Hepatic stellate cell (primary cell): ENCODE data around the gene SLC26A5.
A peak's percentile ranks its signal among the peaks of the same experiment; 100 is the strongest.
"Not testable (repeated sequence)": the region's sequence is repeated elsewhere in the genome, so short reads cannot be mapped to it uniquely, and the experiment has no call there.

Experiments
- DNase-seq: peaks from one replicate; pipeline ENCODE4 v3.0.0; 2011; ENCODE audit warnings: low spot score

Gene SLC26A5, protein sequence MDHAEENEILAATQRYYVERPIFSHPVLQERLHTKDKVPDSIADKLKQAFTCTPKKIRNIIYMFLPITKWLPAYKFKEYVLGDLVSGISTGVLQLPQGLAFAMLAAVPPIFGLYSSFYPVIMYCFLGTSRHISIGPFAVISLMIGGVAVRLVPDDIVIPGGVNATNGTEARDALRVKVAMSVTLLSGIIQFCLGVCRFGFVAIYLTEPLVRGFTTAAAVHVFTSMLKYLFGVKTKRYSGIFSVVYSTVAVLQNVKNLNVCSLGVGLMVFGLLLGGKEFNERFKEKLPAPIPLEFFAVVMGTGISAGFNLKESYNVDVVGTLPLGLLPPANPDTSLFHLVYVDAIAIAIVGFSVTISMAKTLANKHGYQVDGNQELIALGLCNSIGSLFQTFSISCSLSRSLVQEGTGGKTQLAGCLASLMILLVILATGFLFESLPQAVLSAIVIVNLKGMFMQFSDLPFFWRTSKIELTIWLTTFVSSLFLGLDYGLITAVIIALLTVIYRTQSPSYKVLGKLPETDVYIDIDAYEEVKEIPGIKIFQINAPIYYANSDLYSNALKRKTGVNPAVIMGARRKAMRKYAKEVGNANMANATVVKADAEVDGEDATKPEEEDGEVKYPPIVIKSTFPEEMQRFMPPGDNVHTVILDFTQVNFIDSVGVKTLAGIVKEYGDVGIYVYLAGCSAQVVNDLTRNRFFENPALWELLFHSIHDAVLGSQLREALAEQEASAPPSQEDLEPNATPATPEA

DNA sequence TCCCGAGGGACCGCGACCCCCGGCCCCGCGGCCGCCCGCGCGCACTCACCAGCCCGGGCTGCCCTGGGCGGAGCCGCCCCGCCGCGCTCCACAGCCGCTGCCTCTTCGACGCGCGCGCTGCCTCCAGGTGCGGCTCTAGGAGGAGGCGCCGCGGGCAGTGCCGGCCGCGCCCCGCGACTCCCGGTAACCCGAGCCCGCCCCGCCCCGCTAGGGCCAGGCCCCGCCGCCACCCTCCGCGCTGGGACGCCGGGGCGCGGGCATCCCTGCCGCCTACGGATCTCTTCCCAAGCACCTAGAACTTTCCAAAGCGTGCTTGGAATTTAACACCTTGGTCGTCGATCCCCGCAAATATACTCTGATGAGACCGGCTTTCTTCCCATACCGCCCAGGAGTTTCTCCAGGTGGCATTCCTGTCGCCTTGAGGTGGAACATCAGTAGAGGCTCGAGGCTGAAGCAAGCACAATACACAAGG lies at the start of gene SLC26A5:
TSS of gene SLC26A5 (minus strand) at position 159 of the 472 bp plus-strand sequence. CDS start 24,693 bp downstream, outside the sequence.
- no peak for DNase-seq

DNA sequence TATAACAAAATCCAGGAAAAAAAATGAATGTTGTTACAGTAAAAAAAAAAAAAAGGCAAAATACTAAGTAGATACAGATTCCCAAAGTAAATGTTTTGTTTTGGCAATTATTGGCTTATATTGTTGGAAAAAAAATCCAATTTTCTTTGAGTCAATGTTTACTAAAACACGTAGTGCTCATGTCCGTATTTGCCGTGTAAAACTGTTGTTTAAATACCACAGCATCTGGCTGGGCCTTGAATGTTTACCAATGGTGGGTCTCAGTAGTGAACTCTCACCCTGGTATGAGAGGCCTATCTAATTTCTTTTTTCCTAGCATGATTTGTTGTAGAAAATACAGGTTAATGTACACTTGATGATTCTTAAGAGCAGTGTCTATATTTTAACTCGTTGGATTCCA lies 41.4 kb upstream of the SLC26A5 start:
- no peak for DNase-seq

DNA sequence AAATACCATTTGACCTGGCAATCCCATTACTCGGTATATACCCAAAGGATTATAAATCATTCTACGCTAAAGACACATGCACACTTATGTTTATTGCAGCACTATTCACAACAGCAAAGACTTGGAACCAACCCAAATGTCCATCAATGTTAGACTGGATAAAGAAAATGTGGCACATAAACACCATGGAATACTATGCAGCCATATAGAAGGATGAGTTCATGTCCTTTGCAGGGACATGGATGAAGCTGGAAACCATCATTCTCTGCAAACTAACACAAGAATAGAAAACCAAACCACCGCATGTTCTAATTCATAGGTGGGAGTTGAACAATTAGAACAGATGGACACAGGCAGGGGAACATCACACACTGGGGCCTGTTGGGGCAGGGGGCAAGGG lies 40.9 kb upstream of the SLC26A5 start:
- DNase-seq, result not testable (repeated sequence)

DNA sequence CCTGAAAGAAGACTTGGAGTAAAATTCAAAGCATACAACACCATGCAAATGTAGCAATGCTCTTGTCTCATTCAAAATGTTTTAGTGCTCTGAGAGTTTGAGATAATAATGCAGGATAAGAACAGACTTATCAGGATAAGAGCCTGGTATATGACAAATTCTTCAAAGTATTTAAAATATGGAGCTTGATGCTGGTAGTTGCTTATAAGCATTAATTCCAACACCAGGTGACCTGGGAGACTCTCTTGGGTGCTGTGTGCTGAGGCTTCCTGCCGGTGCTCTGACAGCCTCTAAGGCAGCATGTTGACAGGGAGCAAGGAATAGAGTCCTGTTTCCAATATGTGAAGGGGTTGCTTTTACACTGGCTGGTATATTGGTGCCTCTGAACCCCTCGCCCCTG lies 34.8 kb upstream of the SLC26A5 start:
- no peak for DNase-seq

DNA sequence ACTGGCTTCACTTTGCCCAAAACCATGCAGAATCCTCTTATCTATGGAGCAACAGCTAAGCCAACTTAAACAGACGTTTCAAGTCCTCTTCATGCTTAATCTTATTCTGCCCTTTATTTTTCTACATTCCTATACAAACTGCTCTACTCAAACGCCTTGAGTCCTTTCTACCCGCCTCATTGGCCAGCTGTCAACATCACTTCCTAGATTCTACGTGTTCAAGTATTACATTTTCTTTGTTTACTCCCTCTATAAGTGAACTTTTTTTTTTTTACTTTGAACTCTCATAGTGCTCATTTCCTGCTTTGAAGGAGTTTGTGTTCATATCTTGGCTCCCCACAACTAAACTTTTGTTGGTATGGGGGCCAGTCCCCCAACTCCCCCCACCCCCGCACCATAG lies 28.9 kb upstream of the SLC26A5 start:
- no peak for DNase-seq

DNA sequence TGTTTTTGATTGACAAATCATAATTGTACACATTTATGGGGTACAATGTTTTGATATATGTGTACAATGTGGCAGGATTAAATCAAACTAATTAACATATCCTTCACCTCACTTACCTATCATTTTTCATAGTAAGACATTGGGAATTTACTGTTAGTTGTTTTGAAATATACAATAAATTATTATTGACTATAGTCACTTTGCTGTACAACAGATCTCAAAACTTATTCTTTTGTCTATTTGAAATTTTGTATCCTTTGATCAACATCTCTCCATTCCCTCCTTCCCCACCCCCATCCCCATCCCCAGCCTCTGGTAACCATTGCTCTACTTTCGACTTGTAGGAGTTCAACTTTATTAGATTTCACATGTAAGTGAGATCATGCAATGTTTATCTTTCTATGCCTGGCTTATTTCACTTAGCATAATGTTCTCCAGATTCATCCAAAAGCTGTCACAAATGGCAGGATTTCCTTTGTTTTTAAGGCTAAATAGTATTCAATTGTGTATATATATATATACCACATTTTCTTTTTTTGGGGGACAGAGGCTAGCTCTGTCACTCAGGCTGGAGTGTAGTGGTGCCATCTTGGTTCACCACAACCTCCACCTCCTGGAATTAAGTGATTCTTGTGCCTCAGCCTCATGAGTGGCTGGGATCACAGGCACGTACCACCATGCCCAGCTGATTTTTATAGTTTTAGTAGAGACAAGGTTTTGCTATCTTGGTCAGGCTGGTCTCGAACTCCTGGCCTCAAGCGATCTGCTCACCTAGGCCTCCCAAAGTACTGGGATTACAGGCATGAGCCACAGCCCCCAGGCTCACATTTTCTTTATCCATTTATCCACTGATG lies 23.3 kb upstream of the SLC26A5 start:
- DNase-seq, result no peak

DNA sequence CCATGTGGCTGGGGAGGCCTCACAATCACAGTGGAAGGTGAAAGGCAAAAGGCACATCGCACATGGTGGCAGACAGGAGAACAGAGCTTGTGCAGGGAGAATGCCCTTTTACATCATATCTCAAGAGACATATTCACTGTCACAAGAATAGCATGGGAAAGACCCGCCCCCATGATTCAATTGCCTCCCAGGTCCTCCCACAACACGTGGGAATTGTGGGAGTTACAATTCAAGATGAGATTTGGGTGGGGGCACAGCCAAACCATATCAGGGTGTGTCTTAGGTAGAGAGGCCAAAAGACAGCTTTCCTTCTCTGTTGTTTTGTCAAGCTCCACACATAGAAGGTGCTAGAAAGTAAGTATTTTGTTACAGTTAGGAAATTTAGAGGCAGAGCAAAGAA lies 20.8 kb upstream of the SLC26A5 start:
- no peak for DNase-seq

DNA sequence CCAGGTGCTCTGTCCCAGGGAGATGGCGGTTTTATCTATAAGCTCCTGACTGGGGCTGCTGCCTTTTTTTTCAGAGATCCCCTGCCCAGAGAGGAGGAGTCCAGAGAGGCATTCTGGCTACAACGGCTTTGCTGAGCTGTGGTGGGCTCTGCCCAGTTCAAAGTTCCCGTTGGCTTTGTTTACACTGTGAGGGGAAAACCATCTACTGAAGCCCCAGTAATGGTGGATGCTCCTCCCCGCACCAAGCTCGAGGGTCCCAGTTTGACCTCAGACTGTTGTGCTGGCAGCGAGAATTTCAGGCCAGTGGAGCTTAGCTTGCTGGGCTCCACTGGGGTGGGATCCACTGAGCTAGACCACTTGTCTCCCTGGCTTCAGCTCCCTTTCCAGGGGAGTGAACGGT lies 16.4 kb upstream of the SLC26A5 start:
- no peak for DNase-seq

DNA sequence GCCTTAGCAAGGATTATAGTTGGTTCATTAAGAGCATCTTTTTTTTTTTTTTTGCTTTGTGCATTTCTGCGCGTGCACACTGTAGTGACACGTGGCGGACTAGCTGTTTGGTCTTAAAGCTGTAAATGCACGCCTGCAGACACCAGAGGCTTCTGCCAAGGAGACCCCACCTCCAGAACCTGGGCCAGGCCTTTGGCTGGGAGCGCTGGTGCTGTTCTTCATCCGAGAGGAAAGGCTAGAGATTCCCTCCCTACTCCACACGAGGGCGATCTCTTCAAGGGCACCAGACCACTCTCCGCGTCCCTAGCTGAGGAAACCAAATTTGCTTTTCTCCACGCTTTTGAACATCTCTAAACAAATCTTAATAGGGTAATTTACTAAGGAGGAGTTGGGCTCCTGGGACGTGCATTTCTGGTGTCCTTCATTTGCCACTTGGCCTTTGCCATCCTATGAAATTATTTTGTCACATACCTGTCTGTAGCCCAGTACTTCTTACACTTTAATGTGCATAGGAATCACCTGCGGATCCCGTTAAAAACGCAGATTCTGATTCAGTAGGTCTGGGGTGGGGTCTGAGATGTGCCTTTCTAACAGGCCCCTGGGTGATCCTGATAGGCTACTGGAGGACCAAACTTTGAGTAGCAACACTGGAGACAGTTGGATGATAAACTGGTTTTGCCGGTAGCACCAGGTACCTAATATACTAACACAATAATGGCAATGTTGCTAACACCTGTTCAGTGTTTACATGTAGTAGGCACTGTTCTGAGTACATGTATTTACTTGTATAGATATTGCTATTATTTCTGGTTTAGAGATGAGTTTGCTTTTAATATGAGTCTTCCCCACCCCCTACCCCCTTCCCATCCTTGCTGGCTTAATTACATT lies 1.3 kb upstream of the SLC26A5 start:
- peak; percentile 65 for DNase-seq

DNA sequence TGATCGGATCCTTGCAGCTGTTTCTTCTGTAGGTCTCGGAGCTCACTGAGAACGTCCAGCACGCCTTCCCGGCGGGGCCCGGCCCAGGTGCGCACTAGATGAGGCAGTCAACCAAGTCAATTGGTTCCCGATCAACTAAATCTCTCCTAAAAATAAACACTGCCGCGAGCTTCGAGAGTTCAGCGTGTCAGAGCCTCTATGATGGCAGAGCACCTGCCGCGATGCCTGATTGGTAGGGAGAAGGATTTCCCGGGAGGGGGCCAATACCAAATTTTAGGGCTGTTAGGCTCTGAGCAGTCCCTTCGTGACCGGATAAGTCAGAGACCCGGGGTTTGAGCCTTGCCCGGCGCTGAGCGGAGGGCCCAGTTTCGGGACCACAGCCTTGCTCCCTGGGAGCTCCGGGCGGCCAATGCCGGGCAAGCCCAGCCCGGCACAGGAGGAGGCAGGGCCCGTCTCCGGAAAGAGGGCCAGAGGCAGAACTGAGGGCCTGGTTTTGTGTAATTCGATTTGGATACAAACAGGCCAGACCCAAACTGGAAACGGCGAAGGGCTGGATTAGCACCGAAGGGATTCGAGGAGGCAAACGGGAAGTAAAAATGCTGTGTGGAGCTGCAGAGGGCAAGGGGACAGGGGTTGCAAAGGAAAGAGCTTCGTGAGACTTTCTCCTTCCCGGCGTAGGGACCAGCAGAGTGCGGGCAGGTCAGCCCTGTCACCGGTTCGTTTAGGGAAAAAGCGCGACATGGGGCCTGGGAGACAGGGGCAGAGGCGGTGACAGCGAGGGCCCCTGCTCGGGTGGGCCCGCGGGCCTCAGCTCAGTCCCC lies 569 bp downstream of the SLC26A5 start:
- no peak for DNase-seq

DNA sequence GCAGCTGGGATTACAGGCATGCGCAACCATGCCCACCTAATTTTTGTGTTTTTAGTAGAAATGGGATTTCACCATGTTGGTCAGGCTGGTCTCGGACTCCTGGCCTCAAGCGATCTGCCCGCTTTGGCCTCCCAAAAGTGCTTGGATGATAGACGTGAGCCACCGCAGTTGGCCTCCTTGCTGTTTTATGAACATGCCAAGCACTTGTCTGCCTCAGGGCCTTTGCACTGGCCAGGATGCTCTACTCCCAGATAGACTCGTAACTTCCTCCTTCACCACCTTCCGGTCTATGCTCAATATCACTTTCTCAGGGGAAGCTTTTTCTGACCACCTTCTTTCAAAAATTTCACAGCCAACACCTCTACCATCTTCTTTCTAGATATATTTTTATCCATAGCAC lies 6.3 kb downstream of the SLC26A5 start:
- DNase-seq, result no peak

DNA sequence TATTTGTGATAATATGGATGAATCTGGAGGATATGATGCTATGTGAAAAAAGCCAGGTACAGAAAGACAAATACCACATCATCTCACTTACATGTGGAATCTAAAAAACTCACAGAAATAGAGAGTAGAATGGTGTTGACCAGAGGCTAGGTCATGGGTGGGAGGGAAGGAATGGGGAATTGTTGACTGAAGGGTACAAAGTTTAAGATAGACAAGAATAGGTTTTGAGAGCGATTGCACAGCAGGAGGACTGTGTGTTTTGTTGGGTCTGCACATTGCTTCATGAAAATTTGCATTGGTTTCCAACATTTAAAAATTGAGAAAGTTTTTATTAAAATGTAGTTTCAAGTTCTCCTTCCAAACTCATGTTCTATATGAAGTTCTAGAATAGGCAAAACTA lies 8.4 kb downstream of the SLC26A5 start:
- DNase-seq, result no peak

DNA sequence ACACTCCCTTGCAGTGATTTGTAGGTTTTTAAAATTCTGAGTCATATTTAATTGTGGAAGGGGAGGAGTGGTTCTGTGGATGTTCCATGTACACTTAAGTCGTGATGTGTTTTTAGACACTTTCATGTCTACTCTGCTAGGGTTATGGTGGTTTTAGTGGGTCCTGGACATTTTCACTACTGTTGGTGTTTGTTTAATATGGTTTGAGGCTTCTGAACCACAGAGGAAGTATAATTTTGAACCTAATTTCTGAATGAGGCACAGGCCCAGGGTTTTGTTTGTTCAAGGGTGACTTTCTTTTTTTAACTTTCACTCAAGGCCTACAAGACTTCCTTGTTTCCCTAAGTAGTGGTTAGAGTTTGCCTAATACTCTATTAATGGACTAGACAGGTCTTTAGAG lies 13.3 kb downstream of the SLC26A5 start:
- no peak for DNase-seq

DNA sequence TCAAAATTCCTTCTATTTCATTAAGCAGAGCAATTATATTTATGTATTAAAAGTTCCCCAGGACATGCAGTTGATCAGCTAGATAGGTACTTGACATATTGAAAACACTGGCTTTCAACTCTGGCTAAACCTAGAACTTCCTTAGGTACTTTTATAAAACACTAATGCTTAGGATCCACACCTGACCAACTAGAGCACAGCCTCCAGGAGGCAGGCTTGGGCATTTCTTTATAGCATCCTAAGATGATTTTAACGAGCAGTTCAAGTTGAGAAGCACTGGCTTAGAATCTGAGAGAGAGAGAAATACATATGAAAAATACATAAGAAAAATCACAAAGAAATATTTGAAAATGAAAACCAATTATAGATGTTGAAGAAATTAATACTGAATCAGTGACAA lies 20.8 kb downstream of the SLC26A5 start:
- no peak for DNase-seq

DNA sequence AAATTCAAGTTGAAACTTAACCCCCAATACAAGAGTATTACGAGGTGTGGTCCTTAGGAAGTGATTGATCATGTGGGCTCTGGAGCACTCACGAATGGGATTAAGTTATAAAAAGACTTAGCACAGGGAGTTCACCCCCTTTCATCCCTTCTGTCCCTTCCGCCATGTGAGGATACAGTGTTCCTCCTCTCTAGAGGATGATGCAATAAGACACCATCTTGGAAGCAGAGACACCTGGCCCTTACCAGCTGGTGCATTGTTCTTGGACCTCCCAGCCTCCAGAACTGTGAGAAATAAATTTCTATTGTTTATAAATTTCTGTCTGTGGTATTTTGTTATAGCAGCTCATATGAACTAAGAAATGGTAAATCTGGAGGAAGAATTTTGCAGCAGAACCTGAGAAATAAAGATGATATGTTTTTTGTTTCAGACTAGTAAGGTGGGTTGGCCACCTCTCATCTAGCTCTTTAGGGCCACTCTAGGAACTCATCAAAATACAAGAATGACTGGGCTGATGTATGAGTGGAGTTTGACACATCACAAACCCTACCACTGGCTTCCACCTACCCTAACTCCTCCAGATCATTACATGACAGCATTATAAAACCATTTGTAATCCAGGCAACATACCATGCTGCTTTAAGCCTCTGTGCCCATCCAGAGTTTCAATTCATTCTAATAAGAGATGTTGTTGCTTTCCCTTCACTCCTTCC lies 22.4 kb downstream of the SLC26A5 start:
- no peak for DNase-seq

DNA sequence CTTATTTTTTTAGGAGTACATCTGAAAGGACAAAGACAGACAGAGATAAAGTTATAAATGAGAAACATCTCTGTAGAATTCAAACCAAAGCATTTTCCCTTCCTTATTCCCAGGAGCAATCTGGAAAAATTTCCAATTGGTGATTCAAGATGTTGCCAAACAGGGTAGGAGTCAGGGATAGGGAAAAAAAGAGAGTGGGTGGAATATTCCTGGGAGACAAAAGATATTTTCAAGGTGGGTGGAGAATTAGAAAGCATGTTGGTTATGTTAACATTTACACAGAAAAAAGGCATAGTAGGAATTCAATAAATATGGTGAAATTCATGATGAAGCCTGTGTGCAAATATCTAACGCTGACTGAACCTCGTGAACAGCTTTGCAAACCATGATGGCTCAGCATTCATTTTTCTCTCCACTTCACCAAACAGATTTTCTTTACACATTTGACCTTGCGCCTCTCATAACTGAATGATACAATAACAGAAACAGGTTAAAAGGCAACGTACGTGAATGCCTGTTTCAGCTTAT lies 25.1 kb downstream of the SLC26A5 start:
- DNase-seq, result no peak

DNA sequence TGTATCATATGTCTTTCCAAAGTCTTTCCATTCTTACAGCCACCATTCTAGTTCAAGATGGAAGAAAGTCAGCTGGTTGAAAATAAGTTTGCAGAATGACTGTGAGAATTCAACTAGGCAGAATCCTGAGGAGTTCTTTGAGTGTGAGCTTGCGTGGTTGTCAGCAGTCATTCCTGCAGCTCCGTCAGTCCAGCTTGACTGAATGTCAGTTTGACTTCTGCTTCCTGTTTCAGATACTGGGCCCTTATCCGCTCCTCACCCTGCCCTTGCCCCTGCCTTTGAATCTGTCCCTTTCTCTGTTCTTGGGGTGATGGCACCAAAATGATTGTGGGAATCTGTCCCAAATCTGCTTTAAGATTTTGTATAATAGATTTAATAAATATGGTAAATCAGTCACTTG lies 27.8 kb downstream of the SLC26A5 start:
- DNase-seq, result no peak

DNA sequence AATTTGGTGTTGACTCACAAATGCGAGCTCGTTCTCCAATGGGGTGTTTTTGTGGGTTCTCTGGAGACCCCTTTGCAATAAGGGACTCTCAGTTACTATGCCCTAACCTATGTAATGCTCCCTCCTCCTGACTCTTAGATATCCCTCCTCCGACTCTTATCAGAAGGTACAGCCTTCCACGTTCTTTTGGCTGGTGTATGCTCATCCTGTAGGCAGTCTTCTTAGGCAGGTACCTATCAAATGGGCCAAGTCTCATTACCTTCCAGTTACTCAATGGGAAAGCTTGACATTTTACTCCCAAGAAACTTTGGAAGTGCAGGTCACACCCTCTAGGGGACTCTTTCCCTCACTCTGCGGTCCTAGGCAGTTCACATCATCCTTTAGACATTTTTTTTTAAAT lies 32.6 kb downstream of the SLC26A5 start:
- no peak for DNase-seq

DNA sequence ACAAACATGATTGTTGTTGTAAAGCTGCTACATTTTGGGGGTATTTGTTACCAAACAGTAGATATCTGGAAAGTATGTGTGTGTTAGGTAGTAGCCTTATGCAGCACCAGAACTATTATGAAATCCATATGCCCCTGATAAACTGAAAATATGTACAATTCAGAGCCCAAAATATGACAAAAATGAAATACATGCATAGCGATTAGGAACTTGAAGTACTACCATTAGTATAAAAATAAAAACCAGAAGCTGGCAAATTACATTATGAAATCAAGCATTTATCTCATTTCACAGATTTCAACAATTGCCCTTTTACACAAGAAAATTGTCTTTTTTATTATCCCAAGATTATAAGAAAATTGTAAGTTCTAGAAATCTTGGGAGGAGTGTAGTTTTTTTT lies 33.9 kb downstream of the SLC26A5 start:
- no peak for DNase-seq
